NCI-H2227 (cell line): ENCODE measurements around the gene ACTR5.
A peak's percentile ranks its signal among the peaks of the same experiment; 100 is the strongest.
"Not testable (repeated sequence)": the region's sequence is repeated elsewhere in the genome, so short reads cannot be mapped to it uniquely, and the experiment has no call there.

Experiments used
- DNase-seq: peaks from one replicate; lab custom pipeline; 2025; ENCODE audit not compliant: unreplicated experiment; lab: John Stamatoyannopoulos, UW

Gene ACTR5

GRCh38 chr20:38764567-38765318, 16.5 kb downstream of the ACTR5 start:
- DNase-seq, result no peak

GRCh38 chr20:38766071-38766470, 17.8 kb downstream of the ACTR5 start:
- no peak for DNase-seq

DNA sequence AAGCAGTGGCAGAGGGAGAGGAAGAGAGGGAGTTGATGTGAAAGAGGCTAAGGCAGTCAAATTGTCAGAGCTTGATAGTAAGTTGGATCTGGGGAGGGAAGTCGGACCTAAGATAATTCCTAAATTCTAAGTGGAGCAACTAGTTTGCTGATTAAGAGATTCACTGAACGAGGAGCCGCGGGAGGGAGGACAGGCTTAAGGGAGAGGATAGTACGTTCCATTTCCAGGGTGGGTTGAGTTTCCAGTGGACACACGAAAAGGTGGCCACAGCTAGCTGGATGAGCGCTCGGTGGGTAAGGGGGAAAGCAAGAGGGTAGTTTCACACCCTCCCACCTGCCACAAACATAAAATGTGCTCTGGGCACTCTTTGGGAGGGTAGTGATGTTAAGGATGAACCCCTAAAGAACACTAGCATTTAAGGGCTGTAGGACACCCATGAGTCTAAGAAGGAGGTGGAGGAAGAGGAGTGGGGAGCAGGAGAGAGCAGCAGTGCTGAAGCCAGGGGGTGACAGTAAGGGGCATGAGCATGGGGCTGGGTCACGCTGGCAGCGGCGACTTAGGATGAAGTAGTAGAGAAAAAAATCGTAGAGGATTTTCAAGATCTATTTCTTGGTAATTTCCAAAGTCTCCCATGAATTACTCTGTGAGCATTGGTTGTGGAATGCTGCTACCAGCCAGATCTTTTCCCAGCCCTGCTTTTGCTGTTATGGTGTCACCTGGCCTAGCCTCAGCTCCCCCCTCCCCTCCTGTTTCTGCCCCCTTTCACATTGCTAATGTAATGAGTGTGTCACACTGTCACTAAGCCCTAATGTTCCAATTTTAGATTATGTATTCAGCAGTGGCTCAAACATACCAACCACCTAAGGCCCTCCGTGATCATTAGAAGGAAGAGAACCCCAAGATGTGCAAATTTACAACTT, 21.4 kb downstream of the ACTR5 start:
- DNase-seq, result no peak

DNA sequence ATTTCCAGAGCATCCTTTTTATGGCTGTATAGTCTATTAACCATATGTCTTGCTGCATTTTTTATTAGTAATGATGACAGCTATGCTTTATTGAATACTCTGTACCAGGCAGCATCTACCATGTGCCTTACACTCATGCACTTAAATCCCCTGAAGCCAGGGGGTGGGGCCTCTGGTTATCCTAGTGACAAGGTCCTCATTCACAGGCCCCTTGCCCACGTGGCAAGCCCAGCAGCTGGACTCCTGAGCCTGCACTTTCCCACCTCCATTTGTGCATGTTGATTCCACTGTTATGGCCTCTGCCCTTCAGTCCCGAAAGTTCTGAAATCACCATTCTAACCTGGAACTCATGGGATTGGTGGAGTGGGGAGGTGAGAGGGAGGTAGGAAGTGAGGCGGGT, 22.3 kb downstream of the ACTR5 start:
- no peak for DNase-seq

DNA sequence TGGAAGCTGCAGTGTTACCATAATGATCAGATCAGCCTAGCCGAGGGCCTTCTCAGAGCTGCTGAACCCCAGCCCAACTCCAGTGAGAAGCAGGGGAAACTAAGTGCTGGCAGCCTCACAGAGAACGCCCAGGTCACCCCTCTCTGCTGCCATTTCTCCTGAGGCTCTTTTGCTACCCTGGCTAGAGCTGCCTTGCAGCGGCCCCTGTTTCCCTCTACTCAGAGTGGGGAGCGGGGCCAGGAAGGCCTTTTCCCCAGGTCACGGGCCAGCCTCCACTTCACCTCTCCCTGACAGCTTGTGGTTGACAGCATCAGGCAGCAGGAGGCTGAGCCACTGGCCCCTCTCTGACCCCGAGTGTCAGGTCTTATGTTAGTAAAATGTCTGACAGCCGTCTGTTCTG, 22.7 kb downstream of the ACTR5 start:
- no peak for DNase-seq

DNA sequence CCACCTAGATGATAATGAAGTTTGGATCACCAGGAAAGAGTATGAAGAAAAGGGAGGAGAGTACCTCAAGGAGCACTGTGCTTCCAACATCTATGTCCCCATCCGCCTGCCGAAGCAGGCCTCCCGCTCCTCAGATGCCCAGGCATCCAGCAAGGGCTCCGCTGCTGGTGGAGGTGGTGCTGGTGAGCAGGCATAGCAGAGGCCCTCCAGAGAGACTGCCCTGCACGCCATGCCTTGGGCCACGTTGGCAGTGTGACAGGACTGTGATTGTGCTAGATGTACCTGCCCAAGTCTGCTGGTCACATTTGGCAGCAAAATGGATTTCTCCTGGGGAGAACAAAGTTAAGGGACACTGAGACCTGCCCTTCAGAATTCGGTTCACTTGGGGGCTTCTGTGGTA, 23.4 kb downstream of the ACTR5 start:
- DNase-seq, result no peak

GRCh38 chr20:38774167-38774566, 25.9 kb downstream of the ACTR5 start:
- no peak for DNase-seq

DNA sequence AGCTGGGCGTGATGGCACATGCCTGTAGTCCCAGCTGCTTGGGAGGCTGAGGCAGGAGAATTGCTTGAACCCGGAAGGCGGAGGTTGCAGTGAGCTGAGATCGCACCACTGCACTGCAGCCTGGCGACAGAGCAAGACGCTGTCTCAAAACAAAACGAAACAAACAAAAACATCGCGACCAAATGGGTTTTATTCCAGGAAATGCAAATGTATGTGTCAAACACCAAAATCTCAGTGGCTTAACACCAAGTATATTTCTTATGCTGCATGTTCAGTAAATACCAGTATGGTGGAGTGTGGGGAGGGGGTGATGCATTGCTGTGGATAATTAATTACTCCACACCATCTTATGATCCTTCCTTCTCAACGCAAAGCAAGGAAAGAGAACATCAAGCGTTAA, 28.1 kb downstream of the ACTR5 start:
- no peak for DNase-seq

GRCh38 chr20:38779247-38780097, 31.2 kb downstream of the ACTR5 start:
- no peak for DNase-seq

- DNase-seq, result no peak
These were observed 34.0 kb downstream of the ACTR5 start for GRCh38 chr20:38782275-38782674.

DNA sequence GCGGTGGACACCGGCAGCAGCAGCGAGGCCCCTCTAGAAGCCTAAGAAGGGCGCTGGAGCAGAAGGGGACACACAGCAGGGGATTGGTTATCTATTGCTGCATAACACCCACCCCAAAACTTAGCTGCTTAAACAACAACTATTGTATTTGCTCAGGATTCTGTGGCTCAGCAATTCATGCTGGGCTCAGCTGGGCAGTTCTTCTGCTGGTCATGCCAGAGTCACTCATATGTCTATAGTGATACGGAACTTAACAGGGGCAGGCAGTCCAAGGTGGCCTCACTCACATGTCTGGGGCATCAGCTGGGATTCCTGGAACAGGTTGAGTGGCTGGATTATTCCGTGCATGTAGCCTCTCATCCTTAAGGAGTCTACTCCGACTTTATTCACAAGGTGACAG, 39.6 kb downstream of the ACTR5 start:
- DNase-seq, result no peak

DNA sequence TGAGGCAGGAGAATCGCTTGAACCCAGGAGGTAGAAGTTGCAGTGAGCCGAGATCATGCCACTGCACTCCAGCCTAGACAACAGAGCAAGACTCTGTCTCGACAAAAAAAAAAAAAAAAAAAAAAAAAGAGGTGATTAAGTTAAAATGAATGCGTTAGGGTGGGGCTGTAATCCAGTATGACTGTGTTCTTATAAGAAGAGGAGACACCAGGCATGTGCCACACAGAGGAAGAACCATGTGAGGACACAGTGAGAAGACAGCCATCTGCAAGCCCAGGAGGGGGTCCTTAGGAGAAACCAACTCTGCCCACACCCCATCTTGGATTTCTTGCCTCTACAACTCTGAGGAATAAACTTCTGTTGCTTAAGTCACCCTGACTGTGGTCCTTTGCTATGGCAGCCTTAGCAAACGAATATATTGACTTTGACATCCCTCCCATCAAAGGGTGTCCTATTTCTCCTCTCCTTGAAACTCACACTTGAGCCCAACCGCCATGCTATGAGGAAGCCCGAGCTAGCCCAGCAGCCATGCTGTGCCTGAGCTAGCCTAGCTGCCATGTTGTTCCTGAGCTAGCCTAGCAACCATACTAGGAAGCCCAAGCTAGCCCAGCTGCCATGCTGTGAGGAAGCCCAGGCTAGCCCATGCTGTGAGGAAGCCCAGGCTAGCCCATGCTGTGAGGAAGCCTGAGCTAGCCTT, 41.4 kb downstream of the ACTR5 start:
- DNase-seq, result no peak

DNA sequence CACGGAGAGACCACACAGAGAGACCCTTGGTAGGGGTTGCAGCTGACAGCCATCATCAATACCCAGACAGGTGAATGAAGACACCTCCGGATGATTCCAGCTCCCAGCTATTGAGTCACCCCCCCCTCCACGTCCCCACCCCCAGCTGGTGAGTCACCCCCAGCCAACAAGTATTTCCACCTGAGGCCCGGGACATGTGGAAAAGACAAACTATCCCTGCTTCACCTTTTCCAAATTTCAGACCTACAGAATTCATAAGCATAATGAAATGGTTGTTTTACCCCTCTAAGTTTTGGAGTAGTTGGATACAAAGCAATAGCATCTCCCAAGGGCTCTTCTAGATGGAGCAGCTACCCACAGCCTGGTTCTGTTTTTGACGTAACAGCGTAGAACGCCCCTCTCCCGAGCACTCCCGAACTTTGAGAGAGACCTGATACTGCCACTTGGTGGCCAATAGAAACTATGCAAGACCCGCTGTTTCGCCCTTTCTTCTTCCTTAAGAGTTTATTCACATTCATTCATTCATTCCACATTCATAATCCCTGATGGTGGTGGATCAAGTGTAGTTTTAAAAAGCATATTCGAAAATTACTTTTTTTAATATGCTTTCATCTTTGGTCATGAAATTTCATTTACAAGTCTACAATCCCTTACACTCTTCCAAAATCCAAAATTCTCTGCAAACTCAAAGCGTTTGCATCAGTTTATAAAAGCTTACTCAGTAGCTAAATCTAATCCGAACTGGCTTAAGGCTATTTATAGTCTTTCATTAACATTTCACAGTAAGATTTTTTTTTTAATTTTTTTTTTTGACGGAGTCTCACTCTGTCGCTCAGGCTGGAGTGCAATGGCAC, 42.2 kb downstream of the ACTR5 start:
- DNase-seq, result peak; percentile 83

GRCh38 chr20:38791291-38791690, 43.0 kb downstream of the ACTR5 start:
- no peak for DNase-seq

GRCh38 chr20:38791940-38792339, 43.7 kb downstream of the ACTR5 start:
- no peak for DNase-seq

- DNase-seq, result not testable (repeated sequence)
These were observed 45.8 kb downstream of the ACTR5 start for GRCh38 chr20:38794057-38794456.

- DNase-seq, result no peak
These were observed 50.0 kb downstream of the ACTR5 start for GRCh38 chr20:38798266-38798665.

- no peak for DNase-seq
These were observed 50.9 kb downstream of the ACTR5 start for GRCh38 chr20:38799203-38799602.

GRCh38 chr20:38800882-38801281, 52.6 kb downstream of the ACTR5 start:
- DNase-seq, result no peak

GRCh38 chr20:38804221-38804620, 56.0 kb downstream of the ACTR5 start:
- DNase-seq, result no peak
